ENCODE measurements around the gene PPM1L.
A peak's percentile ranks its signal among the peaks of the same experiment; 100 is the strongest.

The PPM1L gene

DNA sequence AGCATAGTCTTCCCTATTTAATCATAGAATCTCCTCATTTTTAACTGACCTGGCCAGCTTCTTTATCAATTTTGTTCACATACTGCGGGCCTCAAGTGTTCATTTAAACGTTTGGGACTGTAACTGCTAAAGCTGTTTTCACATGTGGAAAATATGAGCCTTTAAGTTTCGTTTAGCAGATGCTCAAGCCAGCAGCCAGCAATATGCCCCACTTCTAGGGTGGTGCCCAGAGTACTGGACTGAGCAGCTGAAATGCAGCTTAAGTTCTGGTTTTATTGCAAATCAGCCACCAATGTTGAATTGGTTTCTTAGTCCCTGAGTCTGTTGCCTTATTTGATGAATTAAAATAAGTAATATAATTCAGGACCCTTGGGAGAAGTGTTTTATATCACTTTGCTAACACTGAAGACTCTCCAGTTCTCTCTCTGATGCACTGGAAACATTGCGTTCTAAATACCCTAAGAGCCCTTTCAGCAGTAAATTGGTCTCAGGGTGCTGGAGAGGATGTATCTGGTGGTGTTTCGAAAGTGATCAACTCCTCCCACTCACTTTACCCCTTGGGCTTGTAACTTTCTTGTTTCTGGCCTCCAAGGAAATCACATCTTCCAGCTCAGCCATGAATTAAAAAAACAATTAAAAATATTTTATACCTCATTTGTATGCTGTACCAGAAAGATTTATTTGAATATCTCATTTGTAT lies 287.5 kb downstream of the PPM1L start:
- H3K9me3 ChIP-seq (ENCODE audit: control insufficient read depth, low read length): no peaks in the 10 kb centered on the region
- no peaks in the 10 kb centered on the region for H3K36me3 ChIP-seq (ENCODE audit: control insufficient read depth in 1 of 2, insufficient read depth in 2 of 2, low read depth in 1 of 2, low read length in 2 of 2)
- H3K9ac ChIP-seq (ENCODE audit: low read length): no peak overlapping the region
- no peak overlapping the region for H3K4ac ChIP-seq (ENCODE audit: low read depth in 1 of 2, low read length in 2 of 2)
- peak overlapping the region in 1 of 2 experiments; percentile 43 for H3K18ac ChIP-seq (ENCODE audit: low read depth in 1 of 2, low read length in 2 of 2)
- no peak overlapping the region for H3K4me3 ChIP-seq (ENCODE audit: insufficient read depth in 1 of 2, low read depth in 1 of 2, low read length in 2 of 2)
- no peak overlapping the region for H3K4me2 ChIP-seq (ENCODE audit: low read length, poor library complexity, severe bottlenecking)
- H2BK120ac ChIP-seq (ENCODE audit: low read depth, low read length): peak overlapping the region; percentile 49
- no peak overlapping the region for H4K91ac ChIP-seq (ENCODE audit: low read length)
- H2BK5ac ChIP-seq (ENCODE audit: low read depth, low read length, poor library complexity, severe bottlenecking): no peak overlapping the region
- no peak overlapping the region for H2BK12ac ChIP-seq (ENCODE audit: low read length in 2 of 2)
- 79% methylated on average over 4 of the region's 5 CpGs for WGBS
- H2AK5ac ChIP-seq (ENCODE audit: low read length, severe bottlenecking): no peak overlapping the region
- H3K4me1 ChIP-seq (ENCODE audit: control insufficient read depth, insufficient read depth, low read depth, low read length): peaks cover 4% of the 10 kb centered on the region
- H2AFZ ChIP-seq (ENCODE audit: low read depth, low read length): no peak overlapping the region
- H2BK15ac ChIP-seq (ENCODE audit: low read depth, poor library complexity, severe bottlenecking): no peak overlapping the region
- no peak overlapping the region for H4K8ac ChIP-seq (ENCODE audit: low read length)
- H3K79me1 ChIP-seq (replicated peaks; ENCODE audit: low read length, poor library complexity, severe bottlenecking): no peaks in the 10 kb centered on the region
- no peaks in the 10 kb centered on the region for H3K27me3 ChIP-seq (ENCODE audit: control insufficient read depth in 1 of 2, insufficient read depth in 1 of 2, low read length in 2 of 2)
- no peak overlapping the region for H3K23ac ChIP-seq (ENCODE audit: low read length in 2 of 2)
- no peak for DNase-seq
- no peak overlapping the region for H3K27ac ChIP-seq (ENCODE audit: low read length, poor library complexity, severe bottlenecking)
- H3K14ac ChIP-seq (ENCODE audit: low read length in 2 of 2): no peak overlapping the region

DNA sequence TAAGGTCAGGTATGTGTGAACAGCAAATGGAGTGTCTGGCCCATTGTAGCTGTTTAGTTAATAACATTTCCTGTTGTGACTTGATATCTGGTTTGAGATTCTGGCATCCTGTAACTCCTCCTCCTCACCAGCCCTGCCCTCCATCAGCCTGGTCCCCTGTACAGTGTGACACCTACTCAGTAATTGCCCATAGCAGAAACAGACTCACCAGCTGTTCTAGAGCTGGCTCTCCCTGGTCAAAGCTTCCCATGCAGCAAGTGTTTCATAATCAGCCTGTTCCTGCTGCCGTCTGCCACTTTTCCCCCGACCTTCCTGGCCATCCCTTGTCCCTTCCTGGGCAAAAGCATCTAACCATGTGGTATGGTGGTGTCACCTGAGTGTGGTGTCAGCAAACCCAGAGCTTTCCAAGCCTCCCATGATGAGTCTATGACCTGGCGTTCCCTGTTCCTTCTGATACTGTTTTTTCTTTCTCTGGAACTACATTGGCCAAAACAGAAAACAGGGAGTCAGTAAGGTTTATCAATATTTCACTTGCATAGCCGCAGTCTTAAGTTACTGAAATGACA lies 293.7 kb downstream of the PPM1L start:
- 93% methylated on average over 4 of the region's 4 CpGs for WGBS
- no peak overlapping the region for H2AK5ac ChIP-seq (ENCODE audit: low read length, severe bottlenecking)
- no peak overlapping the region for H4K91ac ChIP-seq (ENCODE audit: low read length)
- H2BK12ac ChIP-seq (ENCODE audit: low read length in 2 of 2): no peak overlapping the region
- no peaks in the 10 kb centered on the region for H3K27me3 ChIP-seq (ENCODE audit: control insufficient read depth in 1 of 2, insufficient read depth in 1 of 2, low read length in 2 of 2)
- no peaks in the 10 kb centered on the region for H3K9me3 ChIP-seq (ENCODE audit: control insufficient read depth, low read length)
- no peak overlapping the region for H2BK5ac ChIP-seq (ENCODE audit: low read depth, low read length, poor library complexity, severe bottlenecking)
- no peak overlapping the region for H3K9ac ChIP-seq (ENCODE audit: low read length)
- H3K79me1 ChIP-seq (replicated peaks; ENCODE audit: low read length, poor library complexity, severe bottlenecking): no peaks in the 10 kb centered on the region
- no peak overlapping the region for H3K4me2 ChIP-seq (ENCODE audit: low read length, poor library complexity, severe bottlenecking)
- H3K14ac ChIP-seq (ENCODE audit: low read length in 2 of 2): no peak overlapping the region
- H3K18ac ChIP-seq (ENCODE audit: low read depth in 1 of 2, low read length in 2 of 2): no peak overlapping the region
- H3K36me3 ChIP-seq (ENCODE audit: control insufficient read depth in 1 of 2, insufficient read depth in 2 of 2, low read depth in 1 of 2, low read length in 2 of 2): no peaks in the 10 kb centered on the region
- no peak overlapping the region for H2BK120ac ChIP-seq (ENCODE audit: low read depth, low read length)
- H3K27ac ChIP-seq (ENCODE audit: low read length, poor library complexity, severe bottlenecking): no peak overlapping the region
- H3K4me3 ChIP-seq (ENCODE audit: insufficient read depth in 1 of 2, low read depth in 1 of 2, low read length in 2 of 2): no peak overlapping the region
- no peak overlapping the region for H4K8ac ChIP-seq (ENCODE audit: low read length)
- DNase-seq: no peak
- H2BK15ac ChIP-seq (ENCODE audit: low read depth, poor library complexity, severe bottlenecking): no peak overlapping the region
- no peaks in the 10 kb centered on the region for H3K4me1 ChIP-seq (ENCODE audit: control insufficient read depth, insufficient read depth, low read depth, low read length)
- H3K4ac ChIP-seq (ENCODE audit: low read depth in 1 of 2, low read length in 2 of 2): no peak overlapping the region
- no peak overlapping the region for H3K23ac ChIP-seq (ENCODE audit: low read length in 2 of 2)
- no peak overlapping the region for H2AFZ ChIP-seq (ENCODE audit: low read depth, low read length)

DNA sequence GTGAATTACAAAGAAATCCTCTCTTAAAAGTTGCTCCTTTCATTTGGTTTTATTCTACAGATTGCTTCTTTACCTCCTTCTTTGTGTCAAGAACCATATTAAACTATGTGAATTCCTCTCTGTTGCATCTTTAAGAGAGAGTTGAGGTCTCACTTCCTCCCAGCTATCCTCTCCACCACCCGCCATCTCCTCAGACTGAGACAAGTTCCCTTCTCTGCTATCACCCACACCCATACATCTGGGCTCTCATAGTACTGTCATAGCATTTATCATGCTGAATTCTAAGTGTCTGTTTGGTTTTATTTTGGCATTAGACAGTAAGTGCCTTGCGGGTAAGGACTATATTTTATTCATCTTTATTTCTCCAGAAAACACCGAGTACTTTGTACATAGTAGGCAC lies 294.9 kb downstream of the PPM1L start:
- Histone ChIP-seq H2BK120ac (ENCODE audit: low read depth, low read length) (no peak overlapping the region), H3K79me1 (replicated peaks; ENCODE audit: low read length, poor library complexity, severe bottlenecking) (no peaks in the 10 kb centered on the region), H3K9ac (ENCODE audit: low read length) (no peak overlapping the region), H2BK5ac (ENCODE audit: low read depth, low read length, poor library complexity, severe bottlenecking) (no peak overlapping the region), H3K4me3 (ENCODE audit: insufficient read depth in 1 of 2, low read depth in 1 of 2, low read length in 2 of 2) (no peak overlapping the region), H3K4ac (ENCODE audit: low read depth in 1 of 2, low read length in 2 of 2) (no peak overlapping the region), H2AFZ (ENCODE audit: low read depth, low read length) (no peak overlapping the region), H4K91ac (ENCODE audit: low read length) (no peak overlapping the region), H3K4me1 (ENCODE audit: control insufficient read depth, insufficient read depth, low read depth, low read length) (no peaks in the 10 kb centered on the region), H3K9me3 (ENCODE audit: control insufficient read depth, low read length) (no peaks in the 10 kb centered on the region), H2BK12ac (ENCODE audit: low read length in 2 of 2) (no peak overlapping the region), H3K4me2 (ENCODE audit: low read length, poor library complexity, severe bottlenecking) (no peak overlapping the region), H2BK15ac (ENCODE audit: low read depth, poor library complexity, severe bottlenecking) (no peak overlapping the region), H3K36me3 (ENCODE audit: control insufficient read depth in 1 of 2, insufficient read depth in 2 of 2, low read depth in 1 of 2, low read length in 2 of 2) (no peaks in the 10 kb centered on the region), H3K27me3 (ENCODE audit: control insufficient read depth in 1 of 2, insufficient read depth in 1 of 2, low read length in 2 of 2) (no peaks in the 10 kb centered on the region), H3K27ac (ENCODE audit: low read length, poor library complexity, severe bottlenecking) (no peak overlapping the region), H4K8ac (ENCODE audit: low read length) (no peak overlapping the region), H3K18ac (ENCODE audit: low read depth in 1 of 2, low read length in 2 of 2) (no peak overlapping the region), H2AK5ac (ENCODE audit: low read length, severe bottlenecking) (no peak overlapping the region), H3K23ac (ENCODE audit: low read length in 2 of 2) (no peak overlapping the region), H3K14ac (ENCODE audit: low read length in 2 of 2) (no peak overlapping the region)
- DNase-seq: no peak
- WGBS: 100% methylated on average over 1 of the region's 3 CpGs

DNA sequence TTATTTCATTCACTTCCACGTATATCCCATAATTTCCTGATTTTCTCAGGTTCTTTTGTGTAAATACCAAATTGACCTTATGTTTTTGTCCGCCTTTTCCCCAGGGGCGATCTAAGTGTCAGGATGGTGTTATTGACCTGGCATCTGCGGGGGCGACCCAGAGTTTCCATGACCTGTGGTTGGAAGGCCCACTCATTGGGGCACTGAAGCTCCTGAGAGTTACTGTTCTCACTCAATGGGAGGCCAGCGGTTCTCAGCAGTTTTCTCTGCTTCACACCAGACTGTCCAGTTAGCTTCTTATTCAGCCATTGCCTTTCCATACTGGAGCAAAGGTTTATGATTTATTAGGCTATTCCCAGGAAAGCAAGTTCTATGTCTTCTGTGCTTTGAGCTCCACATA lies 295.8 kb downstream of the PPM1L start:
- H4K8ac ChIP-seq (ENCODE audit: low read length): no peak overlapping the region
- no peak overlapping the region for H3K14ac ChIP-seq (ENCODE audit: low read length in 2 of 2)
- H3K9me3 ChIP-seq (ENCODE audit: control insufficient read depth, low read length): no peaks in the 10 kb centered on the region
- H2BK120ac ChIP-seq (ENCODE audit: low read depth, low read length): no peak overlapping the region
- no peak overlapping the region for H3K23ac ChIP-seq (ENCODE audit: low read length in 2 of 2)
- H2BK5ac ChIP-seq (ENCODE audit: low read depth, low read length, poor library complexity, severe bottlenecking): no peak overlapping the region
- H3K4me1 ChIP-seq (ENCODE audit: control insufficient read depth, insufficient read depth, low read depth, low read length): no peaks in the 10 kb centered on the region
- H2BK12ac ChIP-seq (ENCODE audit: low read length in 2 of 2): no peak overlapping the region
- no peak overlapping the region for H3K4me2 ChIP-seq (ENCODE audit: low read length, poor library complexity, severe bottlenecking)
- WGBS: 89% methylated on average over 5 of the region's 6 CpGs
- no peaks in the 10 kb centered on the region for H3K79me1 ChIP-seq (replicated peaks; ENCODE audit: low read length, poor library complexity, severe bottlenecking)
- DNase-seq: no peak
- H3K18ac ChIP-seq (ENCODE audit: low read depth in 1 of 2, low read length in 2 of 2): no peak overlapping the region
- H3K27ac ChIP-seq (ENCODE audit: low read length, poor library complexity, severe bottlenecking): no peak overlapping the region
- H3K36me3 ChIP-seq (ENCODE audit: control insufficient read depth in 1 of 2, insufficient read depth in 2 of 2, low read depth in 1 of 2, low read length in 2 of 2): no peaks in the 10 kb centered on the region
- no peak overlapping the region for H2BK15ac ChIP-seq (ENCODE audit: low read depth, poor library complexity, severe bottlenecking)
- no peak overlapping the region for H3K4me3 ChIP-seq (ENCODE audit: insufficient read depth in 1 of 2, low read depth in 1 of 2, low read length in 2 of 2)
- H3K4ac ChIP-seq (ENCODE audit: low read depth in 1 of 2, low read length in 2 of 2): no peak overlapping the region
- H3K9ac ChIP-seq (ENCODE audit: low read length): no peak overlapping the region
- H4K91ac ChIP-seq (ENCODE audit: low read length): no peak overlapping the region
- H2AK5ac ChIP-seq (ENCODE audit: low read length, severe bottlenecking): no peak overlapping the region
- H2AFZ ChIP-seq (ENCODE audit: low read depth, low read length): no peak overlapping the region
- H3K27me3 ChIP-seq (ENCODE audit: control insufficient read depth in 1 of 2, insufficient read depth in 1 of 2, low read length in 2 of 2): no peaks in the 10 kb centered on the region

Measured in mesenchymal stem cell (in vitro differentiated cells and primary cell).